ENCODE measurements around the gene TRIM2. TPM values are rescaled to one million over a fixed set of nuclear protein-coding genes. Genes with fewer than 3 reads are reported as not detected.

Gene TRIM2
- total and polyA plus RNA-seq, 10 of the 15 experiments (the other 5 are each of a cell fraction or from before 2014, with no cell fraction given): 0.06 to 0.19 (median 0.15) TPM; not detected in 3

DNA sequence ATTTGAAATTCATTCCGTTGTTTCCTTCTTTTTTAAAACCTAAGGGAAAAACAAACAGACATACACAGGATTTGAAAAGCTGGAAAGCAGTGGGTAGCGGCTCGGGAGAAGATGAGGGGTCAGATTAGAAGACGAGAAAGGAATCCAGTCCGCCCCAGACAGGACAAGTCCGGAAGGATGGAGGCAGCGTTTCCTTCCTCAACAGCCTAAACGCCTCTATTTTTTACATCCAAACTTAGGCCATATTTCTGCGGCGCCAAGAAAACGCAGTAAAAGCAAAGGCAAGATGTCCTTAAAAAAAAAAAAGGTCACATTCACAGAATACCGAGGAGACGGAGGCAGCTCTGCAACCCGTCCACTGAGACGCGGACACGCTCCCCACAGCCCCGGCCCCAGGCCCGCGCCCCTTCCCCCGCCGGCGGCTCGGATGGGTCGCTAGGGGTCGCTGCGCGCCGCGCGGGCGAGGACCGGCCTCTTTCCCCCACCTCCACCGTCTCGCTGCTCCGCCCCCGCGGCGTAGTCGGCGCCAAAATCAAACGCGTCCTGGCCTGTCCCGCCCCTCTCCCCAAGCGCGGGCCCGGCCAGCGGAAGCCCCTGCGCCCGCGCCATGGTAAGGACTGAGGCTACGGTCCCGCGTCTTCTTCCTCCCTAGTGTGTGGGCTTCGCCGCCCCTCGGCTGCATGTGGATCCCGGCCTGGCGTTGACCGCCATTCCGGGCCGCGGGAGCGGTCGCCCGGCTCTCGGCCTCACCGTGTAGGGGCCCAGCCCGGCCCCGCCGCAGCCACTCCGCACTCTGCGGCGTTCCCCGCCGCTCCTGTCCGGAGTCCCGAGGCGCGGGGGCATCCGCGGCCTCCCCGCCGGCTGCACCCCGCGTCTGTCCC is 140.1 kb downstream of the TRIM2 start, which contains the start of gene MND1 (continued):
- TF ChIP-seq, protein P1, sequence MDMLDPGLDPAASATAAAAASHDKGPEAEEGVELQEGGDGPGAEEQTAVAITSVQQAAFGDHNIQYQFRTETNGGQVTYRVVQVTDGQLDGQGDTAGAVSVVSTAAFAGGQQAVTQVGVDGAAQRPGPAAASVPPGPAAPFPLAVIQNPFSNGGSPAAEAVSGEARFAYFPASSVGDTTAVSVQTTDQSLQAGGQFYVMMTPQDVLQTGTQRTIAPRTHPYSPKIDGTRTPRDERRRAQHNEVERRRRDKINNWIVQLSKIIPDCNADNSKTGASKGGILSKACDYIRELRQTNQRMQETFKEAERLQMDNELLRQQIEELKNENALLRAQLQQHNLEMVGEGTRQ (IDR thresholded peaks at IDR 0.05; ENCODE audit: borderline replicate concordance, low read depth, low read length): no peak
- TF ChIP-seq FOXK2 (IDR thresholded peaks at IDR 0.05) (no peak), MYC (IDR thresholded peaks at IDR 0.05; ENCODE audit: insufficient read depth, insufficient read length, insufficient replicate concordance, low read length, severe bottlenecking) (no peak), ETV6 (conservative IDR thresholded peaks at IDR 0.05 in 1 of 2, IDR thresholded peaks at IDR 0.05 in 1 of 2; ENCODE audit: borderline replicate concordance in 1 of 2, low read depth in 1 of 2) (no peak), CEBPB (IDR thresholded peaks at IDR 0.05; ENCODE audit: borderline replicate concordance in 1 of 2, low read depth in 2 of 2, low read length in 2 of 2) (no peak), PML (IDR thresholded peaks at IDR 0.05; ENCODE audit: low read length) (no peak), SMARCA5 (IDR thresholded peaks at IDR 0.05) (no peak), NR2C2 (IDR thresholded peaks at IDR 0.05; ENCODE audit: borderline replicate concordance, control insufficient read depth, insufficient read length, low read depth) (no peak), ZSCAN29 (IDR thresholded peaks at IDR 0.05) (no peak), TCF12 (IDR thresholded peaks at IDR 0.05; ENCODE audit: low read depth, low read length) (0 out of 2 replicates have a peak, but pooled peaks have one; percentile 31), CBX3 (IDR thresholded peaks at IDR 0.05; ENCODE audit: borderline replicate concordance, low read depth) (no peak), SMAD1 (IDR thresholded peaks at IDR 0.05; ENCODE audit: low read depth, partially characterized antibody) (no peak), POLR2AphosphoS2 (IDR thresholded peaks at IDR 0.05; ENCODE audit: low read depth, low read length) (no peak), SREBF1 (IDR thresholded peaks at IDR 0.05; ENCODE audit: low read length) (no peak; the same call in 1 of the 2 replicates), CBX5 (IDR thresholded peaks at IDR 0.05; ENCODE audit: low read depth) (no peak; the same call in 1 of the 2 replicates), RFX5 (IDR thresholded peaks at IDR 0.05; ENCODE audit: low read depth, low read length) (no peak), YBX1 (IDR thresholded peaks at IDR 0.05) (no peak), IKZF1 (conservative IDR thresholded peaks at IDR 0.05) (peak; percentile 61; the same call in 1 of the 2 replicates), ATF7 (IDR thresholded peaks at IDR 0.05; ENCODE audit: low read depth) (no peak), KLF5 (IDR thresholded peaks at IDR 0.05; ENCODE audit: partially characterized antibody) (no peak)
- TF ChIP-seq, protein P2, sequence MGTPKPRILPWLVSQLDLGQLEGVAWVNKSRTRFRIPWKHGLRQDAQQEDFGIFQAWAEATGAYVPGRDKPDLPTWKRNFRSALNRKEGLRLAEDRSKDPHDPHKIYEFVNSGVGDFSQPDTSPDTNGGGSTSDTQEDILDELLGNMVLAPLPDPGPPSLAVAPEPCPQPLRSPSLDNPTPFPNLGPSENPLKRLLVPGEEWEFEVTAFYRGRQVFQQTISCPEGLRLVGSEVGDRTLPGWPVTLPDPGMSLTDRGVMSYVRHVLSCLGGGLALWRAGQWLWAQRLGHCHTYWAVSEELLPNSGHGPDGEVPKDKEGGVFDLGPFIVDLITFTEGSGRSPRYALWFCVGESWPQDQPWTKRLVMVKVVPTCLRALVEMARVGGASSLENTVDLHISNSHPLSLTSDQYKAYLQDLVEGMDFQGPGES (IDR thresholded peaks at IDR 0.05): no peak
- TF ChIP-seq, protein P3, sequence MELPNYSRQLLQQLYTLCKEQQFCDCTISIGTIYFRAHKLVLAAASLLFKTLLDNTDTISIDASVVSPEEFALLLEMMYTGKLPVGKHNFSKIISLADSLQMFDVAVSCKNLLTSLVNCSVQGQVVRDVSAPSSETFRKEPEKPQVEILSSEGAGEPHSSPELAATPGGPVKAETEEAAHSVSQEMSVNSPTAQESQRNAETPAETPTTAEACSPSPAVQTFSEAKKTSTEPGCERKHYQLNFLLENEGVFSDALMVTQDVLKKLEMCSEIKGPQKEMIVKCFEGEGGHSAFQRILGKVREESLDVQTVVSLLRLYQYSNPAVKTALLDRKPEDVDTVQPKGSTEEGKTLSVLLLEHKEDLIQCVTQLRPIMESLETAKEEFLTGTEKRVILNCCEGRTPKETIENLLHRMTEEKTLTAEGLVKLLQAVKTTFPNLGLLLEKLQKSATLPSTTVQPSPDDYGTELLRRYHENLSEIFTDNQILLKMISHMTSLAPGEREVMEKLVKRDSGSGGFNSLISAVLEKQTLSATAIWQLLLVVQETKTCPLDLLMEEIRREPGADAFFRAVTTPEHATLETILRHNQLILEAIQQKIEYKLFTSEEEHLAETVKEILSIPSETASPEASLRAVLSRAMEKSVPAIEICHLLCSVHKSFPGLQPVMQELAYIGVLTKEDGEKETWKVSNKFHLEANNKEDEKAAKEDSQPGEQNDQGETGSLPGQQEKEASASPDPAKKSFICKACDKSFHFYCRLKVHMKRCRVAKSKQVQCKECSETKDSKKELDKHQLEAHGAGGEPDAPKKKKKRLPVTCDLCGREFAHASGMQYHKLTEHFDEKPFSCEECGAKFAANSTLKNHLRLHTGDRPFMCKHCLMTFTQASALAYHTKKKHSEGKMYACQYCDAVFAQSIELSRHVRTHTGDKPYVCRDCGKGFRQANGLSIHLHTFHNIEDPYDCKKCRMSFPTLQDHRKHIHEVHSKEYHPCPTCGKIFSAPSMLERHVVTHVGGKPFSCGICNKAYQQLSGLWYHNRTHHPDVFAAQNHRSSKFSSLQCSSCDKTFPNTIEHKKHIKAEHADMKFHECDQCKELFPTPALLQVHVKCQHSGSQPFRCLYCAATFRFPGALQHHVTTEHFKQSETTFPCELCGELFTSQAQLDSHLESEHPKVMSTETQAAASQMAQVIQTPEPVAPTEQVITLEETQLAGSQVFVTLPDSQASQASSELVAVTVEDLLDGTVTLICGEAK (IDR thresholded peaks at IDR 0.05; ENCODE audit: borderline replicate concordance): no peak
- TF ChIP-seq, protein P4, sequence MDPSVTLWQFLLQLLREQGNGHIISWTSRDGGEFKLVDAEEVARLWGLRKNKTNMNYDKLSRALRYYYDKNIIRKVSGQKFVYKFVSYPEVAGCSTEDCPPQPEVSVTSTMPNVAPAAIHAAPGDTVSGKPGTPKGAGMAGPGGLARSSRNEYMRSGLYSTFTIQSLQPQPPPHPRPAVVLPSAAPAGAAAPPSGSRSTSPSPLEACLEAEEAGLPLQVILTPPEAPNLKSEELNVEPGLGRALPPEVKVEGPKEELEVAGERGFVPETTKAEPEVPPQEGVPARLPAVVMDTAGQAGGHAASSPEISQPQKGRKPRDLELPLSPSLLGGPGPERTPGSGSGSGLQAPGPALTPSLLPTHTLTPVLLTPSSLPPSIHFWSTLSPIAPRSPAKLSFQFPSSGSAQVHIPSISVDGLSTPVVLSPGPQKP (IDR thresholded peaks at IDR 0.05; ENCODE audit: low read depth, low read length): no peak
